CD4-positive, alpha-beta memory T cell (primary cell): Measurements from ENCODE around the gene TSGA10. TPM values are rescaled to one million over a fixed set of nuclear protein-coding genes. Genes with fewer than 3 reads are reported as not detected.

Source experiments
- CTCF ChIA-PET: fragments of 350-600 bp; sonication (Branson Sonifier 250); formaldehyde crosslinking; loops from one replicate; lab custom pipeline; 2021; ENCODE audit warnings: inconsistent platforms; ENCODE audit not compliant: partially characterized antibody; lab: Charles Lee
- POLR2A ChIA-PET: fragments of 350-600 bp; sonication (Branson Sonifier 250); formaldehyde crosslinking; loops from one replicate; lab custom pipeline; 2021; ENCODE audit not compliant: partially characterized antibody; lab: Charles Lee
- DNase-seq, 5 donors: peaks; one replicate each; pipeline versions ENCODE4 v3.0.0 to v3.0.0-alpha.2; 2020 to 2022; ENCODE audit warnings: mixed read lengths in 1 of 5
- H3K27ac ChIP-seq: one replicate; pipeline ENCODE4 v1.7.0; 2013; ENCODE audit warnings: low read depth, low read length
- H3K27me3 ChIP-seq: 2 replicates; pipeline ENCODE4 v1.7.0; 2013; ENCODE audit warnings: mild to moderate bottlenecking, low read length, moderate library complexity; ENCODE audit not compliant: insufficient read depth
- H3K36me3 ChIP-seq: 2 replicates; pipeline ENCODE4 v1.7.0; 2013; ENCODE audit warnings: mild to moderate bottlenecking, low read length, moderate library complexity; ENCODE audit not compliant: insufficient read depth
- H3K4me1 ChIP-seq: 2 replicates; pipeline ENCODE4 v1.7.0; 2013; ENCODE audit warnings: mild to moderate bottlenecking, low read length, moderate library complexity; ENCODE audit not compliant: insufficient read depth
- H3K4me3 ChIP-seq, 2 donors: one replicate each; pipeline ENCODE4 v1.7.0; 2013; ENCODE audit warnings: low read length in 2 of 2, mild to moderate bottlenecking in 1 of 2
- H3K9me3 ChIP-seq, 2 donors: one replicate each; pipeline ENCODE4 v1.7.0; 2013; ENCODE audit warnings: low read length in 2 of 2, control low read depth in 1 of 2; ENCODE audit not compliant: control insufficient read depth in 1 of 2
- H3K27ac Mint-ChIP-seq, 7 donors: one replicate each; pipeline ENCODE4 v1.8.0; 2020 to 2021; ENCODE audit warnings: mixed read lengths in 7 of 7, mild to moderate bottlenecking in 6 of 7, inconsistent platforms in 3 of 7, moderate library complexity in 3 of 7
- H3K27me3 Mint-ChIP-seq, 2 donors: one replicate each; pipeline ENCODE4 v1.8.0; 2020 to 2021; ENCODE audit warnings: mixed read lengths in 2 of 2
- H3K36me3 Mint-ChIP-seq, 2 donors: one replicate each; pipeline ENCODE4 v1.8.0; 2020 to 2021; ENCODE audit warnings: mixed read lengths in 2 of 2, inconsistent platforms in 1 of 2, mild to moderate bottlenecking in 1 of 2
- H3K4me1 Mint-ChIP-seq, 4 donors: one replicate each; pipeline ENCODE4 v1.8.0; 2020 to 2021; ENCODE audit warnings: mixed read lengths in 4 of 4, mild to moderate bottlenecking in 1 of 4
- H3K4me3 Mint-ChIP-seq, 8 donors: one replicate each; pipeline ENCODE4 v1.8.0; 2020 to 2021; ENCODE audit warnings: mixed read lengths in 8 of 8, mild to moderate bottlenecking in 7 of 8, moderate library complexity in 6 of 8, inconsistent platforms in 3 of 8
- H3K9me3 Mint-ChIP-seq, 8 donors: one replicate each; pipeline ENCODE4 v1.8.0; 2020 to 2021; ENCODE audit warnings: mixed read lengths in 8 of 8, mild to moderate bottlenecking in 5 of 8, inconsistent platforms in 3 of 8, moderate library complexity in 1 of 8
- intact Hi-C: fragments of 100-400 bp; cut with micrococcal nuclease; formaldehyde crosslinking; loops from one replicate; pipeline ENCODE4 v1.15.1; 2023
- polyA plus RNA-seq, 2 donors: library from polyadenylated mRNA; unstranded; fragments of 300-500 nt; fragmentation: Illumina TruSeq; gene quantifications; one replicate each; pipeline ENCODE4 v1.2.3, GENCODE V29; 2021
- total RNA-seq, 2 experiments: library from RNA; stranded (reverse); gene quantifications; one replicate each; pipeline ENCODE4 v1.2.3, GENCODE V29; 2021

Gene TSGA10
- total and polyA plus RNA-seq, 4 experiments from 2014 or later, result 17.0 to 22.6 (median 19.0) TPM

- ChIA-PET CTCF (no interaction called here), POLR2A (no interaction called here)
- Mint-ChIP-seq H3K36me3 (peaks cover 0 to 5% of the 10 kb centered on the region in 2 donors), H3K4me3 (no peak overlapping the region), H3K4me1 (peaks cover 0 to 2% (median 0%) of the 10 kb centered on the region in 4 donors), H3K27me3 (no peaks in the 10 kb centered on the region), H3K9me3 (no peaks in the 10 kb centered on the region), H3K27ac (no peak overlapping the region)
- Histone ChIP-seq H3K4me3 (no peak overlapping the region), H3K4me1 (no peaks in the 10 kb centered on the region), H3K27ac (no peak overlapping the region), H3K36me3 (no peaks in the 10 kb centered on the region), H3K27me3 (no peaks in the 10 kb centered on the region), H3K9me3 (no peaks in the 10 kb centered on the region)
- no peak for DNase-seq
- intact Hi-C loops, result no loop called here
Measured at GRCh38 chr2:99106913-99107312, 47.8 kb downstream of the TSGA10 start.

DNA sequence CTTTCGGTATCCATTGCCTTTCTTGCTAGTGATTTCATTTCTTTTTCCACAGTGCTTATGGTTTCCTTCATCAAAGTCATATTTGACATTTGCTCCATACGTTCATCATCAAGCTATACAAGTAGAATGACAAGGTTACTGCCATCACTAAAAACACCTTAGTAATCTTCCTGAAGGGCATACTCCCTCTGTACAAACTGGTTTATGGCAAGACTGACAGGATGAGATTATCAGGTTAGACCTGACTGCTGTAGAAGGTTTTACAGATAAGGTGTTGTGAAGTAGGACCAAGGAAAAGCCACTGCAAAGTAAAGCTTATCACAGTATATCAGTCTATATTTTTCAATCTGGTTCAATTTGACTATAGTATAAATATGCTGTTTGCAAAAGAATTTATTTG is 50.7 kb downstream of the TSGA10 start:
- Mint-ChIP-seq H3K9me3 (no peaks in the 10 kb centered on the region), H3K4me1 (peaks cover 0 to 7% (median 3%) of the 10 kb centered on the region in 4 donors), H3K27me3 (no peaks in the 10 kb centered on the region), H3K36me3 (peaks cover 0 to under 1% of the 10 kb centered on the region in 2 donors), H3K27ac (no peak overlapping the region), H3K4me3 (no peak overlapping the region)
- no peaks in the 10 kb centered on the region for H3K27me3 ChIP-seq
- H3K4me1 ChIP-seq, result no peaks in the 10 kb centered on the region
- CTCF ChIA-PET, result no interaction called here
- no peaks in the 10 kb centered on the region for H3K9me3 ChIP-seq
- no peak for DNase-seq
- intact Hi-C loops, result no loop called here
- no peaks in the 10 kb centered on the region for H3K36me3 ChIP-seq
- no peak overlapping the region for H3K27ac ChIP-seq
- H3K4me3 ChIP-seq, result no peak overlapping the region
- POLR2A ChIA-PET, result no interaction called here

DNA sequence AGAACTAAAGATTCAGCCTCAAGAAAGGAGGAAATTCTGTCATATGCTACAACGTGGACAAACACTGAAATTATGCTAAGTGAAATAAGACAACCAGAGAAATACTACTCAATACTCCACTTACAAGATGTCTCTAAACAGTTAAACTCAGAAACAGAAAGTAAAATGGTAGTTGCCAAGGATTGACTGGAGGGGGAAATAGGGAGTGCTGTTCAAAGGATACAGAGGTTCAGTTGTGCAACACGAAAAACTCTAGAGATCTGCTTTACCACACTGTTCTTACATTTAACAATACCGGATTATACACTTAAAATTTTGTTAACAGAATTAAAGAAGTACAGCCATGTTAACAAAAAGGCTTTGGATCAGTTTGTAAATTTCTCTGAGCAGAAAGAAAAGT is 53.0 kb downstream of the TSGA10 start:
- Mint-ChIP-seq H3K4me3 (no peak overlapping the region), H3K27me3 (no peaks in the 10 kb centered on the region), H3K9me3 (no peaks in the 10 kb centered on the region), H3K36me3 (no peaks in the 10 kb centered on the region), H3K27ac (peak overlapping the region in 5 of 7 donors; percentile 7 to 79 (median 23)), H3K4me1 (peaks cover 0 to 7% (median 3%) of the 10 kb centered on the region in 4 donors)
- intact Hi-C loops, result no loop called here
- Histone ChIP-seq H3K4me1 (no peaks in the 10 kb centered on the region), H3K9me3 (no peaks in the 10 kb centered on the region), H3K27ac (no peak overlapping the region), H3K27me3 (no peaks in the 10 kb centered on the region), H3K36me3 (no peaks in the 10 kb centered on the region), H3K4me3 (no peak overlapping the region)
- CTCF ChIA-PET, result no interaction called here
- no peak for DNase-seq
- POLR2A ChIA-PET, result interaction anchor here (1.7 kb wide), 1 partner anchor 40 kb away, joined by 5 read pairs; the partner anchor contains the start of gene C2orf15

DNA sequence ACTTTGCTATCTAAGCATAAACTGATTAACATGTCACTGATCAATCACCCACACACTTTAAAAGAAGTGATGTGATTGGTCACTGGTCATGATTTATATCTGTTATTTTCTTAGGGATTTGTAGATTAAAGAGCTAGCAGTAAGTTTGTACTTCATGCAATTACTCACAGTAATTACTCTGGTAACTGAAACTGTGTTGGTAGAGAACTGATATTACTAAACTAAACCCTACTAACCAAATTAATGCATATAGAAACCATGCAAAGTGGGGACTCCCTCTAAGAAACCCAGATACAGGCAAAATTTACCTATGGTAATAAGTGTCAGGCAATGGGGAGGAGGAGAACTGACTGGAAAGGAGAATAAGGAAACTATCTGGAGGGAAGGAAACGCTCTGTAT is 58.0 kb downstream of the TSGA10 start:
- H3K27ac Mint-ChIP-seq, result no peak overlapping the region
- Histone ChIP-seq H3K36me3 (no peaks in the 10 kb centered on the region), H3K9me3 (peaks cover 0 to 4% of the 10 kb centered on the region in 2 donors), H3K27ac (no peak overlapping the region), H3K4me1 (no peaks in the 10 kb centered on the region), H3K4me3 (no peak overlapping the region), H3K27me3 (no peaks in the 10 kb centered on the region)
- no peak overlapping the region for H3K4me3 Mint-ChIP-seq
- POLR2A ChIA-PET, result no interaction called here
- peaks cover 0 to 13% (median 9%) of the 10 kb centered on the region in 8 donors for H3K9me3 Mint-ChIP-seq
- peaks cover 0 to 5% (median 2%) of the 10 kb centered on the region in 4 donors for H3K4me1 Mint-ChIP-seq
- H3K36me3 Mint-ChIP-seq, result peaks cover 0 to 7% of the 10 kb centered on the region in 2 donors
- intact Hi-C loops, result no loop called here
- DNase-seq, result no peak
- H3K27me3 Mint-ChIP-seq, result peaks cover 0 to 2% of the 10 kb centered on the region in 2 donors
- CTCF ChIA-PET, result no interaction called here

- Mint-ChIP-seq H3K4me1 (peaks cover 4 to 5% (median 5%) of the 10 kb centered on the region in 4 donors), H3K9me3 (peaks cover 0 to 4% (median 1%) of the 10 kb centered on the region in 8 donors), H3K27ac (no peak overlapping the region), H3K4me3 (no peak overlapping the region), H3K27me3 (peaks cover 10 to 11% of the 10 kb centered on the region in 2 donors), H3K36me3 (peaks cover 0 to 5% of the 10 kb centered on the region in 2 donors)
- no peak overlapping the region for H3K27ac ChIP-seq
- H3K27me3 ChIP-seq, result no peaks in the 10 kb centered on the region
- H3K4me1 ChIP-seq, result peaks cover 8% of the 10 kb centered on the region
- no peak for DNase-seq
- CTCF ChIA-PET, result no interaction called here
- H3K9me3 ChIP-seq, result no peaks in the 10 kb centered on the region
- POLR2A ChIA-PET, result no interaction called here
- no peak overlapping the region for H3K4me3 ChIP-seq
- no peaks in the 10 kb centered on the region for H3K36me3 ChIP-seq
- intact Hi-C loops, result loop anchor here (5.0 kb wide), 2 partner anchors 94 to 404 kb away; partner anchors contain the start of genes MITD1, MRPL30 and REV1
Measured at GRCh38 chr2:99088017-99088416, 66.7 kb downstream of the TSGA10 start.

- POLR2A ChIA-PET, result no interaction called here
- no peaks in the 10 kb centered on the region for H3K36me3 ChIP-seq
- H3K36me3 Mint-ChIP-seq, result peaks cover 0 to 5% of the 10 kb centered on the region in 2 donors
- H3K27ac ChIP-seq, result no peak overlapping the region
- CTCF ChIA-PET, result interaction anchor here (0.5 kb wide), 1 partner anchor 67 kb away, joined by 3 read pairs; no protein-coding TSS in a partner anchor
- H3K27me3 Mint-ChIP-seq, result peaks cover 14 to 18% of the 10 kb centered on the region in 2 donors
- peaks cover 4 to 5% (median 5%) of the 10 kb centered on the region in 4 donors for H3K4me1 Mint-ChIP-seq
- DNase-seq, result no peak
- no peaks in the 10 kb centered on the region for H3K9me3 ChIP-seq
- no peak overlapping the region for H3K4me3 ChIP-seq
- H3K27me3 ChIP-seq, result no peaks in the 10 kb centered on the region
- intact Hi-C loops, result loop anchor here (5.0 kb wide), 2 partner anchors 96 to 406 kb away; partner anchors contain the start of genes MITD1, MRPL30 and REV1
- peaks cover 0 to 3% (median 0%) of the 10 kb centered on the region in 8 donors for H3K9me3 Mint-ChIP-seq
- no peak overlapping the region for H3K4me3 Mint-ChIP-seq
- peaks cover 8% of the 10 kb centered on the region for H3K4me1 ChIP-seq
- no peak overlapping the region for H3K27ac Mint-ChIP-seq
Measured at GRCh38 chr2:99086385-99086784, 68.4 kb downstream of the TSGA10 start.

- Histone ChIP-seq H3K9me3 (no peaks in the 10 kb centered on the region), H3K4me1 (peaks cover 8% of the 10 kb centered on the region), H3K27me3 (no peaks in the 10 kb centered on the region), H3K27ac (no peak overlapping the region), H3K36me3 (no peaks in the 10 kb centered on the region), H3K4me3 (no peak overlapping the region)
- DNase-seq, result peak in 3 of 5 donors; percentile 8 to 18 (median 14)
- POLR2A ChIA-PET, result no interaction called here
- Mint-ChIP-seq H3K4me1 (peaks cover 4 to 5% (median 5%) of the 10 kb centered on the region in 4 donors), H3K4me3 (no peak overlapping the region), H3K27me3 (peaks cover 14 to 18% of the 10 kb centered on the region in 2 donors), H3K9me3 (peaks cover 0 to 3% (median 0%) of the 10 kb centered on the region in 8 donors), H3K27ac (peak overlapping the region in 1 of 7 donors; percentile 39), H3K36me3 (peaks cover 0 to 5% of the 10 kb centered on the region in 2 donors)
- intact Hi-C loops, result loop anchor here (5.0 kb wide), 2 partner anchors 97 to 407 kb away; partner anchors contain the start of genes MITD1, MRPL30 and REV1
- CTCF ChIA-PET, result no interaction called here
Measured at GRCh38 chr2:99085421-99085820, 69.3 kb downstream of the TSGA10 start.
